Measurements from ENCODE around the gene SIDT2.
"Not testable (repeated sequence)": the region's sequence is repeated elsewhere in the genome, so short reads cannot be mapped to it uniquely, and the experiment has no call there.

SIDT2 gene

GRCh38 chr11:117175781-117176180 lies 2.8 kb upstream of the SIDT2 start:
- H3K27ac ChIP-seq (ENCODE audit: low read length) = no peak overlapping the region
- no peak overlapping the region for H3K4me3 ChIP-seq (ENCODE audit: low read length)
- H3K9ac ChIP-seq (ENCODE audit: low read depth, low read length) = no peak overlapping the region
- no peaks in the 10 kb centered on the region for H3K9me3 ChIP-seq (ENCODE audit: insufficient read depth, low read depth, low read length)
- H3K36me3 ChIP-seq (ENCODE audit: insufficient read depth, low read depth, low read length) = peaks cover 20% of the 10 kb centered on the region
- peaks cover 18% of the 10 kb centered on the region for H3K4me1 ChIP-seq (ENCODE audit: insufficient read depth, low read length)
- peaks cover 14% of the 10 kb centered on the region; the same call in 1 of the 2 replicates for H3K27me3 ChIP-seq (ENCODE audit: insufficient read depth, low read length)

GRCh38 chr11:117176186-117176585 lies 2.4 kb upstream of the SIDT2 start:
- Histone ChIP-seq H3K4me3 (ENCODE audit: low read length) (no peak overlapping the region), H3K4me1 (ENCODE audit: insufficient read depth, low read length) (peaks cover 18% of the 10 kb centered on the region), H3K27me3 (ENCODE audit: insufficient read depth, low read length) (peaks cover 17% of the 10 kb centered on the region; the same call in 1 of the 2 replicates), H3K9me3 (ENCODE audit: insufficient read depth, low read depth, low read length) (no peaks in the 10 kb centered on the region), H3K9ac (ENCODE audit: low read depth, low read length) (no peak overlapping the region), H3K27ac (ENCODE audit: low read length) (no peak overlapping the region), H3K36me3 (ENCODE audit: insufficient read depth, low read depth, low read length) (peaks cover 16% of the 10 kb centered on the region)

GRCh38 chr11:117177534-117178209 lies 871 bp upstream of the SIDT2 start:
- peak overlapping the region; percentile 82; the same call in 1 of the 2 replicates for H3K9ac ChIP-seq (ENCODE audit: low read depth, low read length)
- peak overlapping the region; percentile 76 for H3K27ac ChIP-seq (ENCODE audit: low read length)
- H3K9me3 ChIP-seq (ENCODE audit: insufficient read depth, low read depth, low read length) = no peaks in the 10 kb centered on the region
- peak overlapping the region; percentile 89; the same call in 1 of the 2 replicates for H3K4me3 ChIP-seq (ENCODE audit: low read length)
- H3K36me3 ChIP-seq (ENCODE audit: insufficient read depth, low read depth, low read length) = peaks cover 13% of the 10 kb centered on the region
- peaks cover 17% of the 10 kb centered on the region; the same call in 1 of the 2 replicates for H3K27me3 ChIP-seq (ENCODE audit: insufficient read depth, low read length)
- peaks cover 15% of the 10 kb centered on the region for H3K4me1 ChIP-seq (ENCODE audit: insufficient read depth, low read length)

GRCh38 chr11:117179048-117179999 lies 781 bp downstream of the SIDT2 start:
- peak overlapping the region; percentile 71; the same call in 1 of the 2 replicates for H3K9ac ChIP-seq (ENCODE audit: low read depth, low read length)
- H3K4me3 ChIP-seq (ENCODE audit: low read length) = peak overlapping the region; percentile 89
- H3K4me1 ChIP-seq (ENCODE audit: insufficient read depth, low read length) = peaks cover 15% of the 10 kb centered on the region
- H3K27ac ChIP-seq (ENCODE audit: low read length) = no peak overlapping the region
- peaks cover 15% of the 10 kb centered on the region for H3K36me3 ChIP-seq (ENCODE audit: insufficient read depth, low read depth, low read length)
- peaks cover 17% of the 10 kb centered on the region; the same call in 1 of the 2 replicates for H3K27me3 ChIP-seq (ENCODE audit: insufficient read depth, low read length)
- no peaks in the 10 kb centered on the region for H3K9me3 ChIP-seq (ENCODE audit: insufficient read depth, low read depth, low read length)

GRCh38 chr11:117180020-117180419 lies 1.5 kb downstream of the SIDT2 start:
- Histone ChIP-seq H3K9me3 (ENCODE audit: insufficient read depth, low read depth, low read length) (no peaks in the 10 kb centered on the region), H3K36me3 (ENCODE audit: insufficient read depth, low read depth, low read length) (peaks cover 15% of the 10 kb centered on the region), H3K27ac (ENCODE audit: low read length) (no peak overlapping the region), H3K4me1 (ENCODE audit: insufficient read depth, low read length) (peaks cover 15% of the 10 kb centered on the region), H3K4me3 (ENCODE audit: low read length) (peak overlapping the region; percentile 89), H3K9ac (ENCODE audit: low read depth, low read length) (peak overlapping the region; percentile 71; the same call in 1 of the 2 replicates), H3K27me3 (ENCODE audit: insufficient read depth, low read length) (peaks cover 17% of the 10 kb centered on the region; the same call in 1 of the 2 replicates)

GRCh38 chr11:117180661-117181585 lies 2.4 kb downstream of the SIDT2 start:
- H3K4me3 ChIP-seq (ENCODE audit: low read length) = no peak overlapping the region
- no peak overlapping the region for H3K27ac ChIP-seq (ENCODE audit: low read length)
- H3K9ac ChIP-seq (ENCODE audit: low read depth, low read length) = peak overlapping the region; percentile 23; the same call in 1 of the 2 replicates

GRCh38 chr11:117181586-117182550 lies 3.3 kb downstream of the SIDT2 start:
- Histone ChIP-seq H3K36me3 (ENCODE audit: insufficient read depth, low read depth, low read length) (peaks cover 7% of the 10 kb centered on the region; the same call in 1 of the 2 replicates), H3K27me3 (ENCODE audit: insufficient read depth, low read length) (peaks cover 17% of the 10 kb centered on the region; the same call in 1 of the 2 replicates), H3K9me3 (ENCODE audit: insufficient read depth, low read depth, low read length) (no peaks in the 10 kb centered on the region), H3K4me3 (ENCODE audit: low read length) (no peak overlapping the region), H3K27ac (ENCODE audit: low read length) (no peak overlapping the region), H3K4me1 (ENCODE audit: insufficient read depth, low read length) (peaks cover 15% of the 10 kb centered on the region), H3K9ac (ENCODE audit: low read depth, low read length) (no peak overlapping the region)

More at GRCh38 chr11:117180661-117181585, 2.4 kb downstream of the SIDT2 start:
- H3K9me3 ChIP-seq (ENCODE audit: insufficient read depth, low read depth, low read length) = no peaks in the 10 kb centered on the region
- H3K36me3 ChIP-seq (ENCODE audit: insufficient read depth, low read depth, low read length) = peaks cover 12% of the 10 kb centered on the region
- H3K27me3 ChIP-seq (ENCODE audit: insufficient read depth, low read length) = peaks cover 17% of the 10 kb centered on the region; the same call in 1 of the 2 replicates
- H3K4me1 ChIP-seq (ENCODE audit: insufficient read depth, low read length) = peaks cover 15% of the 10 kb centered on the region

GRCh38 chr11:117182551-117182935 lies 4.0 kb downstream of the SIDT2 start:
- no peak overlapping the region for H3K9ac ChIP-seq (ENCODE audit: low read depth, low read length)
- H3K27ac ChIP-seq (ENCODE audit: low read length) = no peak overlapping the region
- H3K27me3 ChIP-seq (ENCODE audit: insufficient read depth, low read length) = peaks cover 17% of the 10 kb centered on the region; the same call in 1 of the 2 replicates
- no peaks in the 10 kb centered on the region for H3K9me3 ChIP-seq (ENCODE audit: insufficient read depth, low read depth, low read length)
- peaks cover 7% of the 10 kb centered on the region; the same call in 1 of the 2 replicates for H3K36me3 ChIP-seq (ENCODE audit: insufficient read depth, low read depth, low read length)
- H3K4me1 ChIP-seq (ENCODE audit: insufficient read depth, low read length) = peaks cover 15% of the 10 kb centered on the region
- H3K4me3 ChIP-seq (ENCODE audit: low read length) = no peak overlapping the region

- not testable (repeated sequence) for H3K4me3 ChIP-seq (ENCODE audit: low read length); H3K9me3 ChIP-seq (ENCODE audit: insufficient read depth, low read depth, low read length); H3K9ac ChIP-seq (ENCODE audit: low read depth, low read length); H3K4me1 ChIP-seq (ENCODE audit: insufficient read depth, low read length); H3K36me3 ChIP-seq (ENCODE audit: insufficient read depth, low read depth, low read length); H3K27ac ChIP-seq (ENCODE audit: low read length)
- H3K27me3 ChIP-seq (ENCODE audit: insufficient read depth, low read length) = peaks cover 17% of the 10 kb centered on the region; the same call in 1 of the 2 replicates
Observed at GRCh38 chr11:117183178-117183577, 4.6 kb downstream of the SIDT2 start.

GRCh38 chr11:117183724-117184349 lies 5.3 kb downstream of the SIDT2 start:
- Histone ChIP-seq H3K4me3 (ENCODE audit: low read length) (no peak overlapping the region), H3K27me3 (ENCODE audit: insufficient read depth, low read length) (peaks cover 17% of the 10 kb centered on the region; the same call in 1 of the 2 replicates), H3K9me3 (ENCODE audit: insufficient read depth, low read depth, low read length) (no peaks in the 10 kb centered on the region), H3K27ac (ENCODE audit: low read length) (no peak overlapping the region), H3K4me1 (ENCODE audit: insufficient read depth, low read length) (peaks cover 8% of the 10 kb centered on the region), H3K36me3 (ENCODE audit: insufficient read depth, low read depth, low read length) (peaks cover 14% of the 10 kb centered on the region), H3K9ac (ENCODE audit: low read depth, low read length) (no peak overlapping the region)

All from iPS-20b (cell line).